Measurements from ENCODE around the gene GNAS.

Gene GNAS

GRCh38 chr20:58908221-58908620, 55.7 kb downstream of the GNAS start:
- TF ChIP-seq EZH2phosphoT487 (IDR thresholded peaks at IDR 0.05; ENCODE audit: borderline replicate concordance, low read length) (no peak), CTCF (IDR thresholded peaks at IDR 0.05; ENCODE audit: low read depth, low read length, poor library complexity, severe bottlenecking) (no peak)
- Histone ChIP-seq H3K4me2 (ENCODE audit: low read length) (peak overlapping the region; percentile 74), H3K4me3 (ENCODE audit: low read length) (peak overlapping the region; percentile 64), H3K27ac (ENCODE audit: low read depth, low read length) (peak overlapping the region; percentile 78), H3F3A (ENCODE audit: control insufficient read depth, insufficient read depth) (peaks cover 62% of the 10 kb centered on the region), H3K9me2 (replicated peaks; ENCODE audit: control insufficient read depth, low read length) (no peaks in the 10 kb centered on the region), H4K20me1 (ENCODE audit: control insufficient read depth, insufficient read depth, low read depth, low read length) (peaks cover 4% of the 10 kb centered on the region; the same call in 1 of the 2 replicates), H3K79me2 (ENCODE audit: control insufficient read depth, low read length) (peaks cover 14% of the 10 kb centered on the region), H3K27me3 (ENCODE audit: control insufficient read depth, low read length) (no peaks in the 10 kb centered on the region), H3K36me3 (ENCODE audit: control insufficient read depth, low read length) (peaks cover 84% of the 10 kb centered on the region), H3K4me1 (ENCODE audit: control insufficient read depth, low read length) (peaks cover 52% of the 10 kb centered on the region), H3K9me3 (ENCODE audit: control insufficient read depth, insufficient read depth, low read length) (no peaks in the 10 kb centered on the region)

GRCh38 chr20:58908941-58909340, 56.4 kb downstream of the GNAS start:
- Histone ChIP-seq H3K36me3 (ENCODE audit: control insufficient read depth, low read length) (peaks cover 76% of the 10 kb centered on the region), H3K27me3 (ENCODE audit: control insufficient read depth, low read length) (no peaks in the 10 kb centered on the region), H3K79me2 (ENCODE audit: control insufficient read depth, low read length) (peaks cover 8% of the 10 kb centered on the region; the same call in 1 of the 2 replicates), H3K4me3 (ENCODE audit: low read length) (no peak overlapping the region), H3K4me1 (ENCODE audit: control insufficient read depth, low read length) (peaks cover 46% of the 10 kb centered on the region), H3K4me2 (ENCODE audit: low read length) (no peak overlapping the region), H3K27ac (ENCODE audit: low read depth, low read length) (no peak overlapping the region), H3F3A (ENCODE audit: control insufficient read depth, insufficient read depth) (peaks cover 64% of the 10 kb centered on the region), H4K20me1 (ENCODE audit: control insufficient read depth, insufficient read depth, low read depth, low read length) (peaks cover 4% of the 10 kb centered on the region; the same call in 1 of the 2 replicates), H3K9me2 (replicated peaks; ENCODE audit: control insufficient read depth, low read length) (no peaks in the 10 kb centered on the region), H3K9me3 (ENCODE audit: control insufficient read depth, insufficient read depth, low read length) (no peaks in the 10 kb centered on the region)
- TF ChIP-seq CTCF (IDR thresholded peaks at IDR 0.05; ENCODE audit: low read depth, low read length, poor library complexity, severe bottlenecking): no peak
- TF ChIP-seq EZH2phosphoT487 (IDR thresholded peaks at IDR 0.05; ENCODE audit: borderline replicate concordance, low read length): no peak

- peaks cover 4% of the 10 kb centered on the region; the same call in 1 of the 2 replicates for H4K20me1 ChIP-seq (ENCODE audit: control insufficient read depth, insufficient read depth, low read depth, low read length)
- TF ChIP-seq EZH2phosphoT487 (IDR thresholded peaks at IDR 0.05; ENCODE audit: borderline replicate concordance, low read length) (no peak), CTCF (IDR thresholded peaks at IDR 0.05; ENCODE audit: low read depth, low read length, poor library complexity, severe bottlenecking) (no peak)
- no peak overlapping the region for H3K4me2 ChIP-seq (ENCODE audit: low read length)
- no peaks in the 10 kb centered on the region for H3K9me2 ChIP-seq (replicated peaks; ENCODE audit: control insufficient read depth, low read length)
- H3K36me3 ChIP-seq (ENCODE audit: control insufficient read depth, low read length): peaks cover 70% of the 10 kb centered on the region
- H3K4me3 ChIP-seq (ENCODE audit: low read length): no peak overlapping the region
- no peaks in the 10 kb centered on the region for H3K9me3 ChIP-seq (ENCODE audit: control insufficient read depth, insufficient read depth, low read length)
- H3K27ac ChIP-seq (ENCODE audit: low read depth, low read length): no peak overlapping the region
- peaks cover 8% of the 10 kb centered on the region; the same call in 1 of the 2 replicates for H3K79me2 ChIP-seq (ENCODE audit: control insufficient read depth, low read length)
- H3K4me1 ChIP-seq (ENCODE audit: control insufficient read depth, low read length): peaks cover 40% of the 10 kb centered on the region
- no peaks in the 10 kb centered on the region for H3K27me3 ChIP-seq (ENCODE audit: control insufficient read depth, low read length)
- peaks cover 59% of the 10 kb centered on the region for H3F3A ChIP-seq (ENCODE audit: control insufficient read depth, insufficient read depth)
Observed at GRCh38 chr20:58909585-58909984, 57.1 kb downstream of the GNAS start.

Data from DOHH2 (cell line).